Ishikawa (cell line): ENCODE data around the gene PARVB.

Source experiments
- CEBPB ChIP-seq: IDR thresholded peaks from 2 replicates; pipeline ENCODE4 v1.6.1; 2012
- CREB1 ChIP-seq: IDR thresholded peaks from 2 replicates; pipeline ENCODE4 v1.6.1; 2012; ENCODE audit warnings: low read depth
- EGR1 ChIP-seq: IDR thresholded peaks from 2 replicates; pipeline ENCODE4 v1.6.1; 2012
- EP300 ChIP-seq: IDR thresholded peaks from 2 replicates; pipeline ENCODE4 v1.6.1; 2012; ENCODE audit warnings: borderline replicate concordance
- FOXM1 ChIP-seq: IDR thresholded peaks from 2 replicates; pipeline ENCODE4 v1.6.1; 2012; ENCODE audit warnings: low read depth, borderline replicate concordance
- MAX ChIP-seq: IDR thresholded peaks from 2 replicates; pipeline ENCODE4 v1.6.1; 2012
- NFIC ChIP-seq: IDR thresholded peaks from 2 replicates; pipeline ENCODE4 v1.6.1; 2012
- RAD21 ChIP-seq: IDR thresholded peaks from 2 replicates; pipeline ENCODE4 v1.6.1; 2012; ENCODE audit warnings: low read depth
- REST ChIP-seq: IDR thresholded peaks from 2 replicates; pipeline ENCODE4 v1.6.1; 2012; ENCODE audit warnings: low read depth, mild to moderate bottlenecking
- TAF1 ChIP-seq: IDR thresholded peaks from 2 replicates; pipeline ENCODE4 v1.6.1; 2012; ENCODE audit warnings: low read depth, mild to moderate bottlenecking
- TCF12 ChIP-seq: IDR thresholded peaks from 2 replicates; pipeline ENCODE4 v1.6.1; 2012; ENCODE audit warnings: low read depth
- TEAD4 ChIP-seq: IDR thresholded peaks from 2 replicates; pipeline ENCODE4 v1.6.1; 2012
- USF1 ChIP-seq: IDR thresholded peaks from 2 replicates; pipeline ENCODE4 v1.6.1; 2012
- YY1 ChIP-seq: IDR thresholded peaks from 2 replicates; pipeline ENCODE4 v1.6.1; 2012; ENCODE audit warnings: low read depth
- ZBTB7A ChIP-seq: IDR thresholded peaks from 2 replicates; pipeline ENCODE4 v1.6.1; 2012; ENCODE audit warnings: low read depth

The PARVB gene

GRCh38 chr22:44033287-44033686, 9.2 kb downstream of the PARVB start:
- TF ChIP-seq ZBTB7A (no peak), CEBPB (no peak), RAD21 (no peak), FOXM1 (no peak), EP300 (no peak)

GRCh38 chr22:44033694-44034093, 9.6 kb downstream of the PARVB start:
- no peak for TF ChIP-seq CREB1
- TF ChIP-seq USF1, result no peak
- no peak for TF ChIP-seq MAX
- no peak for TF ChIP-seq NFIC
- TF ChIP-seq YY1, result no peak
- no peak for TF ChIP-seq TEAD4
- no peak for TF ChIP-seq REST
- no peak for TF ChIP-seq FOXM1
- TF ChIP-seq TCF12, result no peak
- TF ChIP-seq ZBTB7A, result no peak
- TF ChIP-seq CEBPB, result no peak
- TF ChIP-seq EP300, result no peak
- TF ChIP-seq TAF1, result no peak
- no peak for TF ChIP-seq RAD21
- no peak for TF ChIP-seq EGR1

GRCh38 chr22:44037519-44038375, 13.6 kb downstream of the PARVB start:
- TF ChIP-seq EP300 (no peak), TAF1 (no peak), CREB1 (no peak), REST (no peak), MAX (no peak), CEBPB (no peak), USF1 (no peak), FOXM1 (no peak), RAD21 (no peak), TEAD4 (no peak), YY1 (no peak), NFIC (no peak)

- TF ChIP-seq RAD21 (no peak), TCF12 (no peak), YY1 (no peak), CREB1 (no peak), USF1 (no peak), MAX (no peak), FOXM1 (no peak), NFIC (no peak), EGR1 (no peak), ZBTB7A (no peak), TEAD4 (no peak), TAF1 (no peak), EP300 (no peak), CEBPB (no peak), REST (no peak)
These were observed 15.6 kb downstream of the PARVB start for GRCh38 chr22:44039566-44040171.
